Measurements from ENCODE around the gene TBX4.

The TBX4 gene

GRCh38 chr17:61452301-61453290, at the start of gene TBX4:
TBX4 (plus strand) TSS chr17:61452422; CDS start chr17:61456491, 4,069 bp downstream.
- POLR2A ChIA-PET, result no interaction called here
- TF ChIP-seq FOXM1 (IDR thresholded peaks at IDR 0.05; ENCODE audit: borderline replicate concordance), result no peak
- no peak for TF ChIP-seq SUZ12 (IDR thresholded peaks at IDR 0.05)
- TF ChIP-seq CTBP1 (IDR thresholded peaks at IDR 0.05; ENCODE audit: borderline replicate concordance), result no peak
- no peak for TF ChIP-seq BHLHE40 (IDR thresholded peaks at IDR 0.05; ENCODE audit: borderline replicate concordance)
- TF ChIP-seq FOXK2 (IDR thresholded peaks at IDR 0.05), result no peak
- TF ChIP-seq TARDBP (IDR thresholded peaks at IDR 0.05), result no peak
- no peak for TF ChIP-seq PKNOX1 (IDR thresholded peaks at IDR 0.05)
- DNase-seq (ENCODE audit: extremely low spot score), result no peak
- CTCF ChIA-PET, result no interaction called here

- POLR2A ChIA-PET, result no interaction called here
- CTCF ChIA-PET, result interaction anchor here (1.8 kb wide), 1 partner anchor 13 kb away, joined by 4 read pairs; no protein-coding TSS in a partner anchor
- TF ChIP-seq ELF4 (IDR thresholded peaks at IDR 0.05) (no peak), L3MBTL2 (conservative IDR thresholded peaks at IDR 0.05) (no peak), ARNT (IDR thresholded peaks at IDR 0.05) (no peak), SP1 (IDR thresholded peaks at IDR 0.05) (no peak), ZNF384 (IDR thresholded peaks at IDR 0.05) (no peak), PKNOX1 (IDR thresholded peaks at IDR 0.05) (no peak), SUZ12 (IDR thresholded peaks at IDR 0.05) (no peak), FOXA1 (IDR thresholded peaks at IDR 0.05) (no peak)
- DNase-seq (ENCODE audit: extremely low spot score), result no peak
Measured at GRCh38 chr17:61402978-61403800, 49.0 kb upstream of the TBX4 start.

GRCh38 chr17:61403801-61404662, 48.2 kb upstream of the TBX4 start:
- CTCF ChIA-PET, result interaction anchor here (1.8 kb wide), 1 partner anchor 14 kb away, joined by 4 read pairs; no protein-coding TSS in a partner anchor
- DNase-seq (ENCODE audit: extremely low spot score), result no peak
- TF ChIP-seq ARNT (IDR thresholded peaks at IDR 0.05) (no peak), CTBP1 (IDR thresholded peaks at IDR 0.05; ENCODE audit: borderline replicate concordance) (no peak), ZNF384 (IDR thresholded peaks at IDR 0.05) (no peak), NFRKB (IDR thresholded peaks at IDR 0.05) (no peak), FOXK2 (IDR thresholded peaks at IDR 0.05) (no peak), HDGF (IDR thresholded peaks at IDR 0.05; ENCODE audit: borderline replicate concordance) (no peak)
- POLR2A ChIA-PET, result no interaction called here

GRCh38 chr17:61404663-61404912, 47.6 kb upstream of the TBX4 start:
- CTCF ChIA-PET, result no interaction called here
- no peak for TF ChIP-seq ARNT (IDR thresholded peaks at IDR 0.05)
- no peak for TF ChIP-seq SP1 (IDR thresholded peaks at IDR 0.05)
- POLR2A ChIA-PET, result no interaction called here
- DNase-seq (ENCODE audit: extremely low spot score), result no peak

- no peak for DNase-seq (ENCODE audit: extremely low spot score)
- no peak for TF ChIP-seq HDGF (IDR thresholded peaks at IDR 0.05; ENCODE audit: borderline replicate concordance)
- no peak for TF ChIP-seq PKNOX1 (IDR thresholded peaks at IDR 0.05)
- TF ChIP-seq SUZ12 (IDR thresholded peaks at IDR 0.05), result no peak
- no peak for TF ChIP-seq ELF4 (IDR thresholded peaks at IDR 0.05)
- TF ChIP-seq ARNT (IDR thresholded peaks at IDR 0.05), result no peak
- no peak for TF ChIP-seq CTBP1 (IDR thresholded peaks at IDR 0.05; ENCODE audit: borderline replicate concordance)
- TF ChIP-seq L3MBTL2 (conservative IDR thresholded peaks at IDR 0.05), result no peak
- TF ChIP-seq ZNF384 (IDR thresholded peaks at IDR 0.05), result no peak
- no peak for TF ChIP-seq SP1 (IDR thresholded peaks at IDR 0.05)
- no peak for TF ChIP-seq LEF1 (IDR thresholded peaks at IDR 0.05; ENCODE audit: borderline replicate concordance)
- TF ChIP-seq FOXM1 (IDR thresholded peaks at IDR 0.05; ENCODE audit: borderline replicate concordance), result no peak
- TF ChIP-seq FOXA1 (IDR thresholded peaks at IDR 0.05), result no peak
- TF ChIP-seq BHLHE40 (IDR thresholded peaks at IDR 0.05; ENCODE audit: borderline replicate concordance), result no peak
- TF ChIP-seq NFRKB (IDR thresholded peaks at IDR 0.05), result no peak
- POLR2A ChIA-PET, result no interaction called here
- CTCF ChIA-PET, result no interaction called here
Measured at GRCh38 chr17:61404913-61405685, 47.1 kb upstream of the TBX4 start.
